SJSA1 (cell line): Measurements from ENCODE around the gene SPDYE4. TPM values are rescaled to one million over a fixed set of nuclear protein-coding genes. Genes with fewer than 3 reads are reported as not detected.

Experiments
- DNase-seq, 2 experiments: peaks; one replicate each; pipeline ENCODE4 v3.0.0-alpha.2; 2015 to 2020; ENCODE audit warnings: low spot score in 2 of 2, low read depth in 1 of 2
- H3K27ac ChIP-seq: fragments of 250-450 bp; sonication (Bioruptor Pico); 2 replicates; pipeline ENCODE4 v1.5.1; 2020; ENCODE audit warnings: mild to moderate bottlenecking, moderate library complexity
- H3K27me3 ChIP-seq: fragments of 250-450 bp; sonication (Bioruptor Pico); replicated peaks from 2 replicates; pipeline ENCODE4 v1.5.1; 2020; ENCODE audit warnings: mild to moderate bottlenecking, moderate library complexity
- H3K36me3 ChIP-seq: fragments of 250-450 bp; sonication (Bioruptor Pico); 2 replicates; pipeline ENCODE4 v1.5.1; 2020; ENCODE audit warnings: mild to moderate bottlenecking
- H3K4me1 ChIP-seq: fragments of 250-450 bp; sonication (Bioruptor Pico); replicated peaks from 2 replicates; pipeline ENCODE4 v1.6.1; 2021; ENCODE audit warnings: mild to moderate bottlenecking
- H3K4me3 ChIP-seq: fragments of 250-450 bp; sonication (Bioruptor Pico); 2 replicates; pipeline ENCODE4 v1.5.1; 2020; ENCODE audit warnings: mild to moderate bottlenecking
- H3K9me3 ChIP-seq: fragments of 250-450 bp; sonication (Bioruptor Pico); replicated peaks from 2 replicates; pipeline ENCODE4 v1.5.1; 2020; ENCODE audit warnings: mild to moderate bottlenecking
- total RNA-seq: library from RNA; depleted of rRNA; stranded (reverse); fragments of >200 nt; shearing (Covaris generic); gene quantifications from 2 replicates; pipeline ENCODE4 v1.2.3, GENCODE V29; 2014

SPDYE4 gene
- total RNA-seq, 1 experiment from 2014 or later: not detected

- no peak overlapping the region for H3K27ac ChIP-seq
- peaks cover 18% of the 10 kb centered on the region for H3K4me1 ChIP-seq
- H3K27me3 ChIP-seq: no peaks in the 10 kb centered on the region
- H3K4me3 ChIP-seq: no peak overlapping the region
- H3K36me3 ChIP-seq: no peaks in the 10 kb centered on the region
- no peak for DNase-seq
- no peaks in the 10 kb centered on the region for H3K9me3 ChIP-seq
These were observed 32.2 kb downstream of the SPDYE4 start for GRCh38 chr17:8725881-8726876.

DNA sequence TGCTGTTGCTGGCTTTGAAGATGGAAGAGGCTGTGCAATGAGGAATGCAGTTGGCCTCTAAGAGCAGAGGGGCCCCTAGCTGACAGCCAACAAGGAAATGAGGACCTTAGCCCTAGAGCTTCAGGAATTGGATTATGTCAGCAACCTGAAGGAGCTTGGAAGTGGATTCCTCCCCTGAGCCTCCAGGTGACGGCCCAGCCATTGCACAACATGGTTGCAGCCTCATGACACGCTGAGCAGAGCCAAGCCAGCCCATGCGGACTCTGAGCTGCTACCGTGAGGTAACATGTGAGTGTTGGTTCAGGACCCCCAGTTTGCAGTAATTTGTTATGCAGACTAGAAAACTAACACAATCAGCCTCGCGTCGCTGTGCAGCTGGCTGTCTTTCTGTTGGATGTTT is 33.9 kb downstream of the SPDYE4 start:
- Histone ChIP-seq H3K4me3 (no peak overlapping the region), H3K9me3 (no peaks in the 10 kb centered on the region), H3K27ac (no peak overlapping the region), H3K36me3 (no peaks in the 10 kb centered on the region), H3K4me1 (peaks cover 11% of the 10 kb centered on the region), H3K27me3 (no peaks in the 10 kb centered on the region)
- DNase-seq: no peak

DNA sequence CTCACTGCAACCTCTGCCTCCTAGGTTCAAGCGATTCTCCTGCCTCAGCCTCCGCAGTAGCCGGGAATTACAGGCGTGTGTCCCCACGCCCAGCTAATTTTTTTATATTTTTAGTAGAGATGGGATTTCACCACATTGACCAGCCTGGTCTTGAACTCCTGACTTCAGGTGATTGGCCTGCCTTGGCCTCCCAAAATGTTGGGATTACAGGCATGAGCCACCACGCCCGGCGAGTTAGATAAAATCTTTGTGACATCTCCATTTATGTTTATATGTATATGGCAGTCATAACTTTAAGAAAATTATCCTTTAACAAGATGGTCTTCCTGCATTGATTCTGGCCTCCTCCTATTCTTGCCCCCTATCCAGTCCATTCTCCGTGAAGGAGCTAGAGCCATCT is 37.8 kb downstream of the SPDYE4 start:
- Histone ChIP-seq H3K9me3 (no peaks in the 10 kb centered on the region), H3K4me3 (no peak overlapping the region), H3K27ac (no peak overlapping the region), H3K27me3 (no peaks in the 10 kb centered on the region), H3K4me1 (no peaks in the 10 kb centered on the region), H3K36me3 (no peaks in the 10 kb centered on the region)
- DNase-seq: no peak

- DNase-seq: no peak
- Histone ChIP-seq H3K4me1 (no peaks in the 10 kb centered on the region), H3K27me3 (no peaks in the 10 kb centered on the region), H3K9me3 (no peaks in the 10 kb centered on the region), H3K4me3 (no peak overlapping the region), H3K27ac (no peak overlapping the region), H3K36me3 (no peaks in the 10 kb centered on the region)
These were observed 38.8 kb downstream of the SPDYE4 start for GRCh38 chr17:8719291-8720246.

DNA sequence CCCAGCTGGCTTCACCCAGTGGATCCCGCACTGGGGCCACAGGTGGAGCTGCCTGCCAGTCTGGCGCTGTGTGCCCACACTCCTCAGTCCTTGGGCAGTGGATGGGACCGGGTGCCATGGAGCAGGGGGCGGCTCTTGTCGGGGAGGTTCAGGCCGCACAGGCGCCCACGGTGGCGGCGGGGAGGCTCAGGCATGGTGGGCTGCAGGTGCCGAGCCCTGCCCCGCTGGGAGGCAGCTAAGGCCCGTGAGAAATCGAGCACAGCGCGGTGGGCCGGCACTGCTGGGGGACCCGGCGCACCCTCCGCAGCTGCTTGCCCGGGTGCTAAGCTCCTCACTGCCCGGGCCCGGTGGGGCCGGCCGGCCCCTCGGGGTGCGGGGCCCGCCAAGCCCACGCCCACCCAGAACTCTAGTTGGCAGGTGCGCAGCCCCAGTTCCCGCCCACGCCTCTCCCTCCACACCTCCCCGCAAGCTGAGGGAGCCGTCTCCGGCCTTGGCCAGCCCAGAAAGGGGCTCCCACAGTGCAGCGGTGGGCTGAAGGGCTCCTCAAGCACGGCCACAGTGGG is 40.3 kb downstream of the SPDYE4 start:
- H3K27me3 ChIP-seq: no peaks in the 10 kb centered on the region
- no peaks in the 10 kb centered on the region for H3K9me3 ChIP-seq
- DNase-seq: no peak
- H3K4me1 ChIP-seq: no peaks in the 10 kb centered on the region
- H3K4me3 ChIP-seq: no peak overlapping the region
- no peaks in the 10 kb centered on the region for H3K36me3 ChIP-seq
- H3K27ac ChIP-seq: no peak overlapping the region

- no peak for DNase-seq
- Histone ChIP-seq H3K27ac (no peak overlapping the region), H3K27me3 (no peaks in the 10 kb centered on the region), H3K4me1 (no peaks in the 10 kb centered on the region), H3K4me3 (no peak overlapping the region), H3K36me3 (no peaks in the 10 kb centered on the region), H3K9me3 (no peaks in the 10 kb centered on the region)
These were observed 44.5 kb downstream of the SPDYE4 start for GRCh38 chr17:8713878-8714277.

- H3K4me3 ChIP-seq: no peak overlapping the region
- H3K9me3 ChIP-seq: no peaks in the 10 kb centered on the region
- H3K27ac ChIP-seq: no peak overlapping the region
- no peaks in the 10 kb centered on the region for H3K36me3 ChIP-seq
- H3K4me1 ChIP-seq: no peaks in the 10 kb centered on the region
- no peak for DNase-seq
- no peaks in the 10 kb centered on the region for H3K27me3 ChIP-seq
These were observed 45.0 kb downstream of the SPDYE4 start for GRCh38 chr17:8713315-8713714.

- H3K9me3 ChIP-seq: no peaks in the 10 kb centered on the region
- no peaks in the 10 kb centered on the region for H3K4me1 ChIP-seq
- no peak for DNase-seq
- H3K36me3 ChIP-seq: no peaks in the 10 kb centered on the region
- no peaks in the 10 kb centered on the region for H3K27me3 ChIP-seq
- no peak overlapping the region for H3K27ac ChIP-seq
- no peak overlapping the region for H3K4me3 ChIP-seq
These were observed 45.6 kb downstream of the SPDYE4 start for GRCh38 chr17:8712698-8713097.

DNA sequence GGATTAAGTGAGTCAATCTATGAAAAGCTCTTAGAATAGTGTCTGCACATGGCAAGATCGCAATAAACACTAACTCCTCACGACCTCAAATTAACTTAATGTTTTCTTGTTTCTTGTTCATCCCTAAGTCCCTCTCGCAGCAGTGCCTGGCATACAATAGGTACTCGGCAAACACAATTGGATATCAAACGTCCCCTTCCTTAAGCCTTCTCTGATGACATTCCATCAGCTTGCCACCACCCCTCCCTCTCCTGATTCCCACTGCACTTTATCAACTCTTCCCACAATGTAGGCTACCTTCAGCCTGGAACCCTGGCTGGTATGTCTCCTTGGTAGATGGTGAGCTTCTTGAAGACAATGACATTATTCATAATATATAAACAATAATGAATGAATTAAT is 47.1 kb downstream of the SPDYE4 start:
- Histone ChIP-seq H3K9me3 (no peaks in the 10 kb centered on the region), H3K36me3 (no peaks in the 10 kb centered on the region), H3K27me3 (no peaks in the 10 kb centered on the region), H3K4me1 (no peaks in the 10 kb centered on the region), H3K4me3 (no peak overlapping the region), H3K27ac (no peak overlapping the region)
- DNase-seq: no peak

- Histone ChIP-seq H3K27me3 (no peaks in the 10 kb centered on the region), H3K27ac (no peak overlapping the region), H3K9me3 (no peaks in the 10 kb centered on the region), H3K4me3 (no peak overlapping the region), H3K36me3 (no peaks in the 10 kb centered on the region), H3K4me1 (no peaks in the 10 kb centered on the region)
- no peak for DNase-seq
These were observed 47.5 kb downstream of the SPDYE4 start for GRCh38 chr17:8710813-8711212.

DNA sequence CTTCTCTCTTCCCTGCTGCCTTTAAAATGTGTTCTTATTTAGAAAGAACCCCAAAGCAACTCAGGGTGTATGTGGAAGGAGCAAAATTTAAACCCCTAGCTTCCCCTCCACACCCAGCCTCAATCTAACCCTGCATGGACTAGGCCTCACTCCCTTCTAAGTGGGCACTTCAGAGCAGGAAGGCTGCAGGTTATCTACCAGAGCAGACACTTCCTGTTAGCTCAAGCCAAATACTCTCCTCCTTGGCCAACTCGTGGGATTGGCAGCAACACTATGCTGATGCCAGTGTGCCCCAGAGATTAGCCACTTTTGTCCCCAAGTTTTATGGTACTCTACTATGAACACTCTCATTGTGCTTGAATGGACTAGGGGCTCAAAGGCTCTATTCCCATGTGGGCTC is 49.3 kb downstream of the SPDYE4 start:
- Histone ChIP-seq H3K9me3 (no peaks in the 10 kb centered on the region), H3K4me1 (no peaks in the 10 kb centered on the region), H3K27me3 (no peaks in the 10 kb centered on the region), H3K36me3 (no peaks in the 10 kb centered on the region), H3K27ac (no peak overlapping the region), H3K4me3 (no peak overlapping the region)
- no peak for DNase-seq

DNA sequence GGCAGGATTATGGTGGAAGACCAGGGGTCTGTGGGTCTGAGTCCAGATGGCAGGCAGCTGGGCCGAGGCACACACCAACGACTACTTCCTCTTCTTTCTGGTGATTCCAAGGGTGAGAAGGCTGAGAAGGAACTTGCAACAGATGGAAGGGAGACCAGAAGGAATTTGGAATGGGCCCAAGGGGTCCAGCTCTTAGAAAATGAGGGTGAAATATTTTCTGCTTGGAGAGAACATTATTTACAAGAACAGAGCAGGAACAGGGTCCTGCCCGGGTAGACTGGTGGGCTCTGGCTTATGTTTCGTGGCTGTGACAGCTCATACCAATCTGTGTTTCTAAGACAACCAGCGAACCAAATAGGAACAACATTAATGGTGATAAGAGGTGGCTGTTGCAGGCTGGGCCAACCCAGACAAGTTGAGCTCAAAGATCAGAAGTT is 50.3 kb downstream of the SPDYE4 start:
- no peaks in the 10 kb centered on the region for H3K36me3 ChIP-seq
- H3K4me1 ChIP-seq: no peaks in the 10 kb centered on the region
- no peaks in the 10 kb centered on the region for H3K27me3 ChIP-seq
- H3K4me3 ChIP-seq: no peak overlapping the region
- H3K9me3 ChIP-seq: no peaks in the 10 kb centered on the region
- DNase-seq: no peak
- H3K27ac ChIP-seq: no peak overlapping the region

DNA sequence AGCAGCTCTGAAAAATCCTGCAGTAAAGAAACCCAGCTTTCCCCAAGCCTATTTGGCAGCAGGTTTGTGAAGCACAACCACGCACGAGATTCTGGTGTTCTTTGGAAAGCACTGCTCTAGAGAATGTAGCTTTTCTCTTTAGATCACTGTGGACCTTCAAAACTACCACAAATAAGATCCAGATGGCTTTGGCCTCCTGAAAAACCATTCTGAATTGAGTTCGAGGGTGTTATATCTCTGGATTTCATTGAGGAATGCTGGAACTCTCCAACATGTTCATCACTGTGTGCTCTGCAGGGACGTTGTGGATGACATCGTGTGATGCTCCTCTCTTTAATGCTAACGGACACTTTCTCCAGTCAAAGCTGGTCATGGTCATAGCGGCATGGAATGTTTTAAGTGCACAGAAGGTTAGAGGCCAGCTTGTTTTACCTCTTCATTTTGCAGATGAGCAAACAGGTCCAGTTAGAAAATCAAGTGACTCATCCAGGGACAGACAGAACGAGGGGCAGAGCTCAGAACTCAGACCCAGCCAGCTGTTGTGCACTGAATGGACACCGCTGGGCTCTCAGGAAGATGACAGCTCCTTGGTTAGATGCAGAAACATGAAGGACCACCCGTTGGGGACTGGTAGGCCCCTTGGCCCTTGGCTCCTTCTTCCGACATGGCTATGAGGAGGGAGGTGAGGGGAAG is 50.9 kb downstream of the SPDYE4 start:
- H3K9me3 ChIP-seq: no peaks in the 10 kb centered on the region
- no peaks in the 10 kb centered on the region for H3K27me3 ChIP-seq
- no peaks in the 10 kb centered on the region for H3K36me3 ChIP-seq
- DNase-seq: peak in 1 of 2 experiments; percentile 22
- H3K4me3 ChIP-seq: no peak overlapping the region
- no peak overlapping the region for H3K27ac ChIP-seq
- no peaks in the 10 kb centered on the region for H3K4me1 ChIP-seq
